Thymus (tissue), 11 donors: ENCODE results near the gene CD22. TPM values are rescaled to one million over a fixed set of nuclear protein-coding genes. Genes with fewer than 3 reads are reported as not detected.
"Not testable (repeated sequence)": the region's sequence is repeated elsewhere in the genome, so short reads cannot be mapped to it uniquely, and the experiment has no call there.

Source experiments
- DNase-seq, 9 donors: peaks; one replicate each; pipeline ENCODE4 v3.0.0-alpha.2; 2013; ENCODE audit warnings: low spot score in 9 of 9, low read depth in 6 of 9, missing footprints in 1 of 9
- H3K27ac ChIP-seq, 2 donors: one replicate each; pipeline ENCODE4 v1.5.1; 2013; ENCODE audit warnings: control low read depth in 1 of 2, low read depth in 1 of 2, low read length in 1 of 2, mild to moderate bottlenecking in 1 of 2, moderate library complexity in 1 of 2
- H3K27me3 ChIP-seq, 2 donors: one replicate each; pipeline ENCODE4 v1.5.1; 2013; ENCODE audit warnings: low read length in 1 of 2; ENCODE audit not compliant: control insufficient read depth in 2 of 2, insufficient read depth in 1 of 2
- H3K36me3 ChIP-seq, 2 donors: one replicate each; pipeline ENCODE4 v1.5.1; 2013; ENCODE audit warnings: low read length in 1 of 2, mild to moderate bottlenecking in 1 of 2, moderate library complexity in 1 of 2; ENCODE audit not compliant: control insufficient read depth in 2 of 2, insufficient read depth in 2 of 2
- H3K4me1 ChIP-seq, 2 donors: one replicate each; pipeline ENCODE4 v1.5.1; 2013; ENCODE audit warnings: low read length in 2 of 2; ENCODE audit not compliant: control insufficient read depth in 2 of 2, insufficient read depth in 2 of 2
- H3K4me3 ChIP-seq, 2 donors: one replicate each; pipeline ENCODE4 v1.5.1; 2013; ENCODE audit warnings: low read length in 2 of 2, control low read depth in 1 of 2, mild to moderate bottlenecking in 1 of 2
- H3K9me3 ChIP-seq, 2 donors: one replicate each; pipeline ENCODE4 v1.5.1; 2013; ENCODE audit warnings: low read length in 1 of 2, mild to moderate bottlenecking in 1 of 2; ENCODE audit not compliant: control insufficient read depth in 2 of 2, insufficient read depth in 1 of 2
- WGBS: extraction: QIAGEN DNeasy Blood & Tissue Kit; methylation state at CpG from one replicate; pipeline ENCODE4 v1.1.7; 2013; 5-methylcytosine and 5-hydroxymethylcytosine counted together
- polyA plus RNA-seq: library from polyadenylated mRNA; stranded (reverse); fragments of 200-250 nt; gene quantifications from one replicate; pipeline ENCODE4 v1.2.3, GENCODE V29; 2013
- total RNA-seq: library from RNA; stranded (reverse); fragments of 120-200 nt; gene quantifications from one replicate; pipeline ENCODE4 v1.2.4, GENCODE V29; 2013
- donor health status: healthy.

CD22 gene
- total and polyA plus RNA-seq, 2 donors, result 1.7 to 12.3 TPM

DNA sequence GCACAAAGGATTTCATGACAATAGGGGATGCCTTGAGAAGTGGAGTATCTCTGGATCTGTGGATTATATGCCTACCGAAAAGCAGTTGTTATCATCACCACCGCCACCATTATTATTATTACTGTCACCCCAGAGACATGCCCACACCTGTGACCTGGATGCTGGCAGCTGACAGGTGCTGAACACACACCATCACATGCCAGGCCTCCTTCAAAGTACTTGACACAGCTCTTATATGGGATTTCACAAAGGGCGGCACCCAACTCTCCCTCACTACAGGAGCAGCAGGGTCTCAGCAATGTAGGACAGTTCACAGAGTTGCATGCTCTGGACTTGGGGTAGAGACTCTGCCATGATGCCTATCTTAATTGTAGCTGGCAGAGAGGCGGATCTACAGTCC lies 36.3 kb downstream of the CD22 start:
- Histone ChIP-seq H3K9me3 (no peaks in the 10 kb centered on the region), H3K27ac (no peak overlapping the region), H3K36me3 (no peaks in the 10 kb centered on the region), H3K27me3 (peaks cover 0 to 4% of the 10 kb centered on the region in 2 donors), H3K4me1 (no peaks in the 10 kb centered on the region), H3K4me3 (no peak overlapping the region)
- WGBS, result 97% methylated on average over 4 of the region's 4 CpGs
- no peak for DNase-seq

- Histone ChIP-seq H3K36me3 (no peaks in the 10 kb centered on the region), H3K4me1 (no peaks in the 10 kb centered on the region), H3K27me3 (no peaks in the 10 kb centered on the region), H3K4me3 (no peak overlapping the region), H3K27ac (no peak overlapping the region), H3K9me3 (no peaks in the 10 kb centered on the region)
- DNase-seq, result no peak
- WGBS, result 80% methylated on average over 1 of the region's 1 CpG
Measured at GRCh38 chr19:35368378-35368777, 39.4 kb downstream of the CD22 start.

- H3K27me3 ChIP-seq, result no peaks in the 10 kb centered on the region
- no peaks in the 10 kb centered on the region for H3K4me1 ChIP-seq
- no peak overlapping the region for H3K27ac ChIP-seq
- DNase-seq, result no peak
- H3K9me3 ChIP-seq, result no peaks in the 10 kb centered on the region
- H3K36me3 ChIP-seq, result no peaks in the 10 kb centered on the region
- H3K4me3 ChIP-seq, result no peak overlapping the region
Measured at GRCh38 chr19:35369522-35369921, 40.5 kb downstream of the CD22 start.

DNA sequence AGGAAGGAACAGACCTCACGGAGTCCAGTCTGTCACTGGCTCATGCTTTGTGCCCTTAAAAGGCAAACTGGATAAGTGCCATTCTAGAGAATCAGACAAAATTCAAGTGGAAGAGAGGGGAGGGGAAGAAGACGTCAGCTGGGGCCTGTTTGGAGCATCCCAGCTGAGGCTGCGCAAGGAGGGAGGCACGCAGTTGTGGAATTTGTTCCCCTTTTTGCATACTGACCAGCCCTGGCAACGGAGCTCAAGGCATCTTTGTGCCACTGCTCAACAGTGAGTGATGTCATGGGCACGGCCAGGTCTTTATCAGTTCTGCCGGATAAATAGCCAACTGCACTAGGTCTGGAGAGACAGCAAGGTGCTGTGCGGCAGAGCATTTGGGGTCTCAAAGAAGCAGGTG lies 41.7 kb downstream of the CD22 start, which contains the start of gene GPR42:
TSS of gene GPR42 (plus strand) at position 347 of the 400 bp plus-strand sequence. CDS start 292 bp downstream, outside the sequence.
- H3K27ac ChIP-seq, result no peak within 1 kb of the TSS
- H3K9me3 ChIP-seq, result no peaks in the 10 kb centered on the region
- no peak within 1 kb of the TSS for H3K4me3 ChIP-seq
- DNase-seq, result no peak
- H3K27me3 ChIP-seq, result no peaks in the 10 kb centered on the region
- H3K36me3 ChIP-seq, result no peaks in the 10 kb centered on the region
- 95% methylated on average over 8 of the region's 8 CpGs for WGBS
- H3K4me1 ChIP-seq, result no peaks in the 10 kb centered on the region

GRCh38 chr19:35373492-35373891 lies 44.5 kb downstream of the CD22 start:
- no peaks in the 10 kb centered on the region for H3K27me3 ChIP-seq
- no peaks in the 10 kb centered on the region for H3K4me1 ChIP-seq
- WGBS, result 90% methylated on average over 7 of the region's 7 CpGs
- no peak overlapping the region for H3K4me3 ChIP-seq
- H3K27ac ChIP-seq, result no peak overlapping the region
- H3K9me3 ChIP-seq, result no peaks in the 10 kb centered on the region
- DNase-seq, result no peak
- no peaks in the 10 kb centered on the region for H3K36me3 ChIP-seq

DNA sequence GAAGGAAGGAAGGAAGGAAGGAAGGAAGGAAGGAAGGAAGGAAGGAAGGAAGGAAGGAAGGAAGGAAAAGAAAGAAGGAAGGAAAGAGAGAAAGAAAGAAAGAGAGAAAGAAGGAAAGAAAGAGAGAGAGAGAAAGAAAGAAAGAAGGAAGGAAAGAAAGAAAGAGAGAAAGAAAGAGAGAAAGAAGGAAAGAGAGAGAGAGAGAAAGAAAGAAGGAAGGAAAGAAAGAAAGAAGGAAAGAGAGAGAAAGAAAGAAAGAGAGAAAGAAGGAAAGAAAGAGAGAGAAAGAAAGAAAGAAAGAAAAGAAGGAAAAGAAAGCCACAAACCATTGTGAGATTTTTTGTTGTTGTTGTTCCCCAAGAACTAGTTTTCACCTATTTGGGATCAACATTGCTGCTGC lies 45.0 kb downstream of the CD22 start:
- not testable (repeated sequence) for H3K4me1 ChIP-seq, H3K36me3 ChIP-seq, H3K27me3 ChIP-seq, H3K4me3 ChIP-seq, H3K27ac ChIP-seq, H3K9me3 ChIP-seq, DNase-seq

GRCh38 chr19:35375505-35376307 lies 46.7 kb downstream of the CD22 start:
- 90% methylated on average over 12 of the region's 12 CpGs for WGBS
- no peak overlapping the region for H3K27ac ChIP-seq
- H3K27me3 ChIP-seq, result no peaks in the 10 kb centered on the region
- no peak for DNase-seq
- no peaks in the 10 kb centered on the region for H3K9me3 ChIP-seq
- no peaks in the 10 kb centered on the region for H3K4me1 ChIP-seq
- no peaks in the 10 kb centered on the region for H3K36me3 ChIP-seq
- H3K4me3 ChIP-seq, result no peak overlapping the region

GRCh38 chr19:35377656-35378055 lies 48.7 kb downstream of the CD22 start:
- 84% methylated on average over 1 of the region's 1 CpG for WGBS

DNA sequence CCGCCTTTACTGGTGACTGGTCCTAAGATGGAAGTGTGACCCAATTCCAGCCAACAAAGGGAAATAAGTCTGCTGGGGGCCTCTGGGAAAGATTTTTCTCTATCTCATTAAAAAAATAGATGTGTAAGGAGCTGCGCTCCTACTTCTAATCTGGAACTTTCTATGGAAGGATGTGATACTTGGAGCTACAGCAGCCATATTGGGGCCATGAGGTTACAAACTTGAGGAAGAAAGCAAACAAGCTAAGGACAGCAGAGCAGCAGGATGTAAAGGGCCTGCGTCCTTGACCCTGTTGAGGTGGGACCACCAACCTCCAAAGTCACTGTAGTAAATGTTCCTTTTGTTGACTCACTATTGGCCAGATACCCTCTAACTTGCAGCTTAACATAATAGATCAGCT lies 49.4 kb downstream of the CD22 start:
- DNase-seq, result no peak

More at GRCh38 chr19:35377656-35378055, 48.7 kb downstream of the CD22 start:
- no peaks in the 10 kb centered on the region for H3K36me3 ChIP-seq
- no peak overlapping the region for H3K27ac ChIP-seq
- H3K27me3 ChIP-seq, result no peaks in the 10 kb centered on the region
- no peak for DNase-seq
- H3K4me1 ChIP-seq, result no peaks in the 10 kb centered on the region
- H3K4me3 ChIP-seq, result no peak overlapping the region
- H3K9me3 ChIP-seq, result no peaks in the 10 kb centered on the region

More for the DNA sequence above, 49.4 kb downstream of the CD22 start:
- Histone ChIP-seq H3K4me3 (no peak overlapping the region), H3K27me3 (no peaks in the 10 kb centered on the region), H3K4me1 (no peaks in the 10 kb centered on the region), H3K9me3 (no peaks in the 10 kb centered on the region), H3K27ac (no peak overlapping the region), H3K36me3 (no peaks in the 10 kb centered on the region)
- WGBS, result 98% methylated on average over 3 of the region's 3 CpGs
